ENCODE measurements around the gene MTA2.
"Not testable (repeated sequence)": the region's sequence is repeated elsewhere in the genome, so short reads cannot be mapped to it uniquely, and the experiment has no call there.

MTA2 gene

DNA sequence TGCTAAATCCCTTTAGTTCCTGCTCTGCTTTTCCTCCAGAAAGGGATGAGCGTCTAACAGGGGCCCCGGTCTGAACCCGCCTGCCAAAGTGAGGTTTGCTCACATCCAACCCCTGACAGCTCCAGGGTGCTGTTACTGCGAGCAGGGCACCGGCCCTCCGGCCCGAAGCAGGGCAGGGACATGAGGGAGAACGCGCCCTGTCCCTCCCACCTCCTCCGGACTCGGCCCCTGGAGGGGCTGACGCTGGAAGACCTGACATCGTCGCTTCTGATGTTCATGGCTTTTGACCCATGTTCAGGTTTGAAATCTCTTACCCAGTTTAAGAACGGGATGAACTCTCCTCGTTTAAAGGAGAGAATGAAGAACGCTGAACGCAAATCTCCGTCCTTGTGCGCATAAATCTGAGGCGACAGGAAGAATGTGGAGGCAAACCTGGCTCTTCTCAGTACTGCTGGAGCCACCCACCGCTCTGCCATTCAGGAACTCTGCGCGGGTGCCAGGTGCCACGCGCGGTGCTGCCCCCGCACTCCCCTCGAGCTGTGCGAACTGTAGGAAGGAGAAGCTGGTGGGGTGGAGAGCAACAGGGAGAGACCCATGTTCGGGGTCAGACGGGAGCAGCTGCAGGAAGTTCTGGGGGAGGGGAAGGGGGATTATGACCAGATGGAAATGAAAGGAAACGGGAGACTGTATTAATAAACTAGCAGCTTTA is 27.1 kb downstream of the MTA2 start:
- TF ChIP-seq, protein P1, sequence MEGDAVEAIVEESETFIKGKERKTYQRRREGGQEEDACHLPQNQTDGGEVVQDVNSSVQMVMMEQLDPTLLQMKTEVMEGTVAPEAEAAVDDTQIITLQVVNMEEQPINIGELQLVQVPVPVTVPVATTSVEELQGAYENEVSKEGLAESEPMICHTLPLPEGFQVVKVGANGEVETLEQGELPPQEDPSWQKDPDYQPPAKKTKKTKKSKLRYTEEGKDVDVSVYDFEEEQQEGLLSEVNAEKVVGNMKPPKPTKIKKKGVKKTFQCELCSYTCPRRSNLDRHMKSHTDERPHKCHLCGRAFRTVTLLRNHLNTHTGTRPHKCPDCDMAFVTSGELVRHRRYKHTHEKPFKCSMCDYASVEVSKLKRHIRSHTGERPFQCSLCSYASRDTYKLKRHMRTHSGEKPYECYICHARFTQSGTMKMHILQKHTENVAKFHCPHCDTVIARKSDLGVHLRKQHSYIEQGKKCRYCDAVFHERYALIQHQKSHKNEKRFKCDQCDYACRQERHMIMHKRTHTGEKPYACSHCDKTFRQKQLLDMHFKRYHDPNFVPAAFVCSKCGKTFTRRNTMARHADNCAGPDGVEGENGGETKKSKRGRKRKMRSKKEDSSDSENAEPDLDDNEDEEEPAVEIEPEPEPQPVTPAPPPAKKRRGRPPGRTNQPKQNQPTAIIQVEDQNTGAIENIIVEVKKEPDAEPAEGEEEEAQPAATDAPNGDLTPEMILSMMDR (IDR thresholded peaks at IDR 0.05; ENCODE audit: low read depth, low read length, missing control alignments) = no peak
- DNase-seq (ENCODE audit: low read depth) = no peak
- in situ Hi-C loops (cut with HindIII; ENCODE audit: low sequenced_read_pairs) = loop anchor here (5.0 kb wide), 1 partner anchor 63 kb away; no protein-coding TSS in a partner anchor
- H3K4me3 ChIP-seq (ENCODE audit: low read depth, low read length) = peak overlapping the region; percentile 87

DNA sequence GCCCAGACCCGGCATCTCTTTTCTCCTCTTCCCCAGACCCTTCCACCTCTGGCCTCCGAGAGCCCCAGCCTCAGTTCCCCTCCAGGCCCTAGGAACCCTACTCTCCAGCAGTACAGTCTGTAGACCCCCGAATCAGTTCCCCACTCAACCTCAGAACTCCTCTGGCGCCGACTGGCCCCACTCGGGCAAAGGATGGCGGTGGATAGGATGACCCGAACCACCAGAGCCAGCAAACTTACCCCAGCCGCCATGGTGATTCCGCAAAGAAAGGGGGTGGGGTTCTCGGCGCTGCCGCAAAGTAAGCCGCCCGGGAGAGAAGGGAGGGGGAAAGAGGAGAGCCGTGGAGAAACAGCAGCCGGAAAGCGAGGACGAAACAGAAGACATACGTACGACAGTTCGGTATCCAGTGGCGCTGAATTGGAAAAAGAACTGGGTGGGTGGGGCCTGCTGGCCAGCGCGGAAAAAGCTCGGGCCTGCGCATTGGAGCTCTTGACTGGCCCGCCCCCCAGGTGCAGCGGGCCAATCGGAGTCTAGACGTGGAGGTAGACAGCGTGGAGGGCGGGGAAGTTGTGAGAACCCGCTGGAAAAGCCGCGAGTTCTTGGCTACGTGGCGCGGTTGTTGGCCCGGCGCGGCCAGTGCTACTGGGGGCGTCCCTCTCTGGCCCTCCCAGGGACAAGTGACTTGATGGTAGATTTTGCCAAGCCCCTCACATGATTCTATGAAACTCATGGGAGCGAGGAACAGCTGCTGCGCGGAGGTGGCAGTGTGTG is 27.9 kb downstream of the MTA2 start, which contains the start of gene EEF1G:
TSS of gene EEF1G (minus strand) at position 300 of the 771 bp plus-strand sequence. CDS start at position 251, 49 bp downstream.
- peak; percentile 100 for DNase-seq (ENCODE audit: low read depth)
- peak within 1 kb of the TSS; percentile 87 for H3K4me3 ChIP-seq (ENCODE audit: low read depth, low read length)
- in situ Hi-C loops (cut with HindIII; ENCODE audit: low sequenced_read_pairs) = loop anchor here (5.0 kb wide), 1 partner anchor 64 kb away; no protein-coding TSS in a partner anchor
- TF ChIP-seq, protein P1 (IDR thresholded peaks at IDR 0.05; ENCODE audit: low read depth, low read length, missing control alignments) = no peak

DNA sequence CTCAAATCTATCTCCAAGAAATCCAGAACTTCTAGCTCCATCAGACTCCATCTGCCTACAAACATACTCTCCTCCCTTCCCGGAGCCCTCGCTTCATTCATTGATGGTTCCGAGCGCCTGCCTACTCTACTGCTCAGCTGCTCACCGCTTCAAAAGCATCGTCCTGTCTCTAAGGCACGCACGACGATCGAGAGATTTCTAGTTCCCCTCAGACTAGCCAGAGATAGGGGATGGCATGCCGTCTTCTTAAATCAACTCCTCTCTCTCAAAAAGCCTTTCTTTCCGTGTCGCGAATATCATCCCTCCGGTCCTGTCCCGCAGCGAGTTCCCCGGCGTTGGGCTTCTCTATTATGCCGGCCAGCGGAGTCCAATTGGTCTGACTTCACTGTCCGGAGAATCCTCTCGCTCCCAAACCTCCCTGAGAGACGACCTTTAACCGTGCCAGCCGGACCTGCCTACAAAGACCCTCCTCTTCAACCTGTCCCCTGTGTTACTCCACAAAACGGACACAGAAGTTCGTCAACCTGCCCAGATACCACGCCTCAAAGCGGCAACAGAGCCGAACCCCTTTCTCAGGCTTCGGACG is 28.6 kb downstream of the MTA2 start:
- peak overlapping the region; percentile 87 for H3K4me3 ChIP-seq (ENCODE audit: low read depth, low read length)
- no peak for DNase-seq (ENCODE audit: low read depth)
- in situ Hi-C loops (cut with HindIII; ENCODE audit: low sequenced_read_pairs) = loop anchor here (5.0 kb wide), 1 partner anchor 64 kb away; no protein-coding TSS in a partner anchor
- TF ChIP-seq, protein P1 (IDR thresholded peaks at IDR 0.05; ENCODE audit: low read depth, low read length, missing control alignments) = no peak

DNA sequence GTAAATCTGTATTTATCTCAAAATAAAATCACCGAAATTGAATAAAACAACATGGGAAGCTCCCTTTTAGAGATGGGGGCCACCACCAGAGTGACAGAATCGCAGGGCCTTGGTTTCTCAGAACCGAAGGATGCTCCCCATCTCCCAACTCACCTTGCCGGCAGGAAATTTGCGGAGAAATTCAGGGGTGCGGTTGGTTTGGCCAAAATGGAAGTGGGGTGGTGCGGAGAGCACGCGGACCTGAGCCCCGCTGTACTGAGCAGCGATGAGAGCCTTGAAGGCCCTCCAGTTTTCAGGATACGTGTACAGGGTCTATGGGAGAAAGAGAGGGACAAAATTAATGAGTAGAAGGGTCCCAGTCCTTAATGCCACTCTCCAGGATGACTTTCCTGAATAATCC is 29.2 kb downstream of the MTA2 start:
- DNase-seq (ENCODE audit: low read depth) = no peak
- TF ChIP-seq, protein P1 (IDR thresholded peaks at IDR 0.05; ENCODE audit: low read depth, low read length, missing control alignments) = no peak
- peak overlapping the region; percentile 87 for H3K4me3 ChIP-seq (ENCODE audit: low read depth, low read length)
- in situ Hi-C loops (cut with HindIII; ENCODE audit: low sequenced_read_pairs) = loop anchor here (5.0 kb wide), 1 partner anchor 65 kb away; no protein-coding TSS in a partner anchor

DNA sequence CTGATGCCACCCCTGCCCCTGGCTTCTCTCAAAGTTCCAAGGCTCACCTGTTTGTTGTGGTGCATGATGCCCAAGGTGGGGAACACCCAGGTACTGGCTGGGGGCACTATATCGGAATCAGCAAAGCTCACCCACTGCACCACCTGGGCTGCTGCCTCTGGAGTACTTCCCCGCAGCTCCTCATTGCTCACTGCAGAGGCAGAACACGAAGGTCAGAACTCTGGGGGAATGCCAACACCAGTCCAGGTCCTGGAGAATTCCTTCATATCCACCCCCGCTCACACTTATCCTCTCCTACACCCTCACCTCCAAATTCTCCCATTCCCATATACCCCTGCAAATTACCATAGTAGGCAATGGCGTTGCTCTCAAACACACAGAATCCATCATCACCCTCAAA is 30.2 kb downstream of the MTA2 start:
- H3K4me3 ChIP-seq (ENCODE audit: low read depth, low read length); DNase-seq (ENCODE audit: low read depth): not testable (repeated sequence)
- in situ Hi-C loops (cut with HindIII; ENCODE audit: low sequenced_read_pairs) = loop anchor here (5.0 kb wide), 1 partner anchor 66 kb away; no protein-coding TSS in a partner anchor

DNA sequence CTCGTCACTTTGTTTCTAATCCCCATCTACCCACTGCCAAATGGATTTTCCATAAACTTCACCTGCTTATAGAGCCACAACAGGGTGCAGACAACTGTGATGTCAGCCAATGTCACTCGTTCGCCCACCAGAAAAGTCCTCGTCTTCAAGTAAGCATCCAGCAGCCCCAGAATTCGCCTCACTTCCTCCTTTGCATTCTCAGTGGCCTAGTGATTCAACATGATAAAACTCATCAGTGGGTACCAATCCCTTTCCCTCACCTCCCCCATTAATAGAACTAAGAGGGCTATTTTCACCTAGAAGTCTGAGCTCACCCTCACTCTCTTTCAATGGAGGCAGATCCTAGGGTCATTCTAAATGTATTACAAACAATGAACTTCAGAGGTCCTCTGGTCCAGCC is 30.8 kb downstream of the MTA2 start:
- H3K4me3 ChIP-seq (ENCODE audit: low read depth, low read length); DNase-seq (ENCODE audit: low read depth): not testable (repeated sequence)
- in situ Hi-C loops (cut with HindIII; ENCODE audit: low sequenced_read_pairs) = loop anchor here (5.0 kb wide), 1 partner anchor 66 kb away; no protein-coding TSS in a partner anchor

DNA sequence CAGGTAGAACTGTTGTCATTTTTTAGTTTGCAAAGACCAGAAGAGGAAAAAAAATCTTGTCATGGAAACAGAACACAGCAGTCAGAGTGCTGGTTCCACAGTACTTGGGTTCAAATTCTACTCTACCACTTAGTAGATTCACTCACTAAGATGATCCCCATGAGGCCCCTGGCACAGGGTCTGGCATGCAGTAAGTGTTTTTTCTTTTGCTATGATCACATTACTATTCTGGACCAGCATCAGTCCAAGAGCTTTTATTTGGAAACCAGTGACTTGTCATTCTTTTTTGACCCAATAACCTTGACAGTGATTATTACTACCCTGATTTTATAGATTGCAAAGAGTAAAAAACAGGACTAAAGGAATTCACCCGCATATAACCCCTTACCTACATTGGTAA is 32.1 kb downstream of the MTA2 start:
- no peak for DNase-seq (ENCODE audit: low read depth)
- in situ Hi-C loops (cut with HindIII; ENCODE audit: low sequenced_read_pairs) = loop anchor here (5.0 kb wide), 1 partner anchor 68 kb away; no protein-coding TSS in a partner anchor
- TF ChIP-seq, protein P1 (IDR thresholded peaks at IDR 0.05; ENCODE audit: low read depth, low read length, missing control alignments) = no peak
- no peak overlapping the region for H3K4me3 ChIP-seq (ENCODE audit: low read depth, low read length)

All from astrocyte of the cerebellum (primary cell).